Aortic smooth muscle cell (primary cell): ENCODE measurements around the gene IL1RL2. TPM values are rescaled to one million over a fixed set of nuclear protein-coding genes. Genes with fewer than 3 reads are reported as not detected.

Experiments
- total RNA-seq: library from RNA; depleted of rRNA; stranded (reverse); fragments of >200 nt; gene quantifications from 2 replicates; pipeline ENCODE4 v1.2.3, GENCODE V29; 2014

IL1RL2 gene
- total RNA-seq: 0.81 and 2.2 TPM in 2 replicates

GRCh38 chr2:102186791-102187495 lies at the start of gene IL1RL2:
Gene IL1RL2, plus strand, starts transcription at chr2:102187023. Its CDS starts 845 bp downstream, at chr2:102187868.

DNA sequence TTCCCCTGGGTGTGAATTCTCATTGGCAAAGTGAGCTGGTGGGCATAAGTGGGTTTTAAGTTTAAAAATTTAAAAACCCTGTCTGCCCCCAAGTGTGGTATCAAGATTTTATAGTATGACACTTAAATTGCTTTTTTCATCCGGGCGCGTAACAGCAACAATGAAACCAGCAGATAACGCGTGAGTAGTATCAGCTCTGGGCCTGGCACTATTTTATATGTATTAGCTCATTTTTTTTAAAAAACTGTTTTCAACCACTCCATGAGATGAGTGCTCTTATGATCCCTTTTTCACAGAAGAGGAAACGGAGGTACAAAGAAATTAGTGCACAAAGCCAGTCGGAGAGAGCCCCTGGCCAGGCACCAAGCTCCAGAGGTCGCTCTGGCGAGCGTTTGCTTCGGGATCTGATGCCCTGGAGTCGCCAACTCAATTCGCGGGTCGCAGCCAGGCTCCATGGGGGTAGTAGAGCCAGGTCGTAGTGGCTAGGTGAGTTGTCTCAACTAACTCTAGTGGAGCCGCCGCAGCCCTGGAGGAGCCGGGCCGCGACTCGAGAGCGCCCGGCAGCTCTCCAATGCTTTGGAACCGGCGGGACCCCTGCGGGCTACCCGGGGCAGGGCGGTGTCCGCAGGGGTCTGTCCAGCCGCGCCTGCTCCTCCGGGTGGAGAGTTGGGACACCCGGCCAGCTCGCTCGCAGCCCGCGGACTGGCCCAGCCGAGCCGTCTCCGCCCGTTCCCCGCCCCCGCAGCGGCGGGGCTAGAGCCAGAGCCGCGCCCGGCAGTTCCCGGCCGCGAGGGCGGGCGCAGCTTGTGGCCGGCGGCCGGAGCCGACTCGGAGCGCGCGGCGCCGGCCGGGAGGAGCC lies 44.6 kb upstream of the IL1RL2 start, which contains the start of gene IL1R1:
Gene IL1R1 (plus strand): TSS at position 777 of the 859 bp plus-strand sequence. CDS start 14,979 bp downstream, outside the sequence.

Other genes starting within 250 kb of the IL1RL2 start
- 0.66 and 0.81 TPM in 2 replicates for gene IL1R2, start 195.1 kb upstream of the IL1RL2 start, total RNA-seq
- gene IL1R1, start 44.3 kb upstream of the IL1RL2 start, total RNA-seq: 49.0 and 63.5 TPM in 2 replicates
- 0.62 and 1.1 TPM in 2 replicates for gene IL1RL1, start 124.5 kb downstream of the IL1RL2 start, total RNA-seq
- gene IL18R1, start 168.8 kb downstream of the IL1RL2 start, total RNA-seq: 0.75 and 1.5 TPM in 2 replicates
- gene IL18RAP, start 236.1 kb downstream of the IL1RL2 start, total RNA-seq: not detected in 2 replicates